ENCODE measurements around the gene ALG12. TPM values are rescaled to one million over a fixed set of nuclear protein-coding genes. Genes with fewer than 3 reads are reported as not detected.
A peak's percentile ranks its signal among the peaks of the same experiment; 100 is the strongest.

Gene ALG12
- total RNA-seq, 3 donors from 2014 or later (not counting 1 experiment from before 2014, with no cell fraction given): 17.2 to 22.7 (median 19.2) TPM

DNA sequence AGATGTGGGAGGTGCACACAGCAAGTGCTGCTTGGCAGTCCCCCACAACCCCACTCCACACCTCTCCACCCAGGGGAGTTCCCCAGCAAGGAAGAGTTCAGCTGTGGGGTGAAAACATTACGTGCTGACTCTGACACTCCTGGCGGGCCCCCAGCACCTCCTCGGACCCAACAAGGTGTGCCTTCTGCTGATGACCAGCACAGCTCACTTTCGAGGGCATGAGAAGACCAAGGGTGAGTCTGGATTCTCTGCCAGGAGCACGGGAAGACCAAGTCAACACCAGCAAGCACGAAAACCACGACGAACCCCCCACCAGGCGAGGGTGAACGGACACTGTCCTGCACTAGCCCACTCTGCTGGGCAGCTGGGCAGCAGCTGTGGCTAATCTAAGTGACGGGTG lies 1.4 kb downstream of the ALG12 start:
- H3K36me3 Mint-ChIP-seq: no peaks in the 10 kb centered on the region
- H3K27me3 Mint-ChIP-seq (ENCODE audit: low read depth in 2 of 2): no peaks in the 10 kb centered on the region
- intact Hi-C loops (cut with micrococcal nuclease): loop anchor here (10.0 kb wide), 1 partner anchor 62 kb away; the partner anchor contains the start of gene ZBED4
- Histone ChIP-seq H3K27me3 (ENCODE audit: control insufficient read depth, insufficient read depth, low read length) (no peaks in the 10 kb centered on the region), H3K9me3 (ENCODE audit: control insufficient read depth, insufficient read depth, low read length) (no peaks in the 10 kb centered on the region), H3K4me3 (ENCODE audit: low read length) (no peak overlapping the region), H3K27ac (ENCODE audit: low read length) (no peak overlapping the region), H3K4me1 (ENCODE audit: control insufficient read depth, insufficient read depth, low read length) (peaks cover 26% of the 10 kb centered on the region), H3K36me3 (ENCODE audit: control insufficient read depth, insufficient read depth, low read length) (peaks cover 28% of the 10 kb centered on the region)
- DNase-seq (peak in 1 of 2 donors; percentile 50), ATAC-seq (no peak)
- H3K27ac Mint-ChIP-seq: peak overlapping the region; percentile 70 to 88
- H3K9me3 Mint-ChIP-seq: no peaks in the 10 kb centered on the region
- peaks cover 0 to 11% of the 10 kb centered on the region in 2 donors for H3K4me1 Mint-ChIP-seq
- TF ChIP-seq, protein P1, sequence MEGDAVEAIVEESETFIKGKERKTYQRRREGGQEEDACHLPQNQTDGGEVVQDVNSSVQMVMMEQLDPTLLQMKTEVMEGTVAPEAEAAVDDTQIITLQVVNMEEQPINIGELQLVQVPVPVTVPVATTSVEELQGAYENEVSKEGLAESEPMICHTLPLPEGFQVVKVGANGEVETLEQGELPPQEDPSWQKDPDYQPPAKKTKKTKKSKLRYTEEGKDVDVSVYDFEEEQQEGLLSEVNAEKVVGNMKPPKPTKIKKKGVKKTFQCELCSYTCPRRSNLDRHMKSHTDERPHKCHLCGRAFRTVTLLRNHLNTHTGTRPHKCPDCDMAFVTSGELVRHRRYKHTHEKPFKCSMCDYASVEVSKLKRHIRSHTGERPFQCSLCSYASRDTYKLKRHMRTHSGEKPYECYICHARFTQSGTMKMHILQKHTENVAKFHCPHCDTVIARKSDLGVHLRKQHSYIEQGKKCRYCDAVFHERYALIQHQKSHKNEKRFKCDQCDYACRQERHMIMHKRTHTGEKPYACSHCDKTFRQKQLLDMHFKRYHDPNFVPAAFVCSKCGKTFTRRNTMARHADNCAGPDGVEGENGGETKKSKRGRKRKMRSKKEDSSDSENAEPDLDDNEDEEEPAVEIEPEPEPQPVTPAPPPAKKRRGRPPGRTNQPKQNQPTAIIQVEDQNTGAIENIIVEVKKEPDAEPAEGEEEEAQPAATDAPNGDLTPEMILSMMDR (IDR thresholded peaks at IDR 0.05): no peak
- peak overlapping the region; percentile 56 for H3K4me3 Mint-ChIP-seq
- 91% methylated on average over 11 of the region's 11 CpGs for WGBS (ENCODE audit: insufficient coverage)

DNA sequence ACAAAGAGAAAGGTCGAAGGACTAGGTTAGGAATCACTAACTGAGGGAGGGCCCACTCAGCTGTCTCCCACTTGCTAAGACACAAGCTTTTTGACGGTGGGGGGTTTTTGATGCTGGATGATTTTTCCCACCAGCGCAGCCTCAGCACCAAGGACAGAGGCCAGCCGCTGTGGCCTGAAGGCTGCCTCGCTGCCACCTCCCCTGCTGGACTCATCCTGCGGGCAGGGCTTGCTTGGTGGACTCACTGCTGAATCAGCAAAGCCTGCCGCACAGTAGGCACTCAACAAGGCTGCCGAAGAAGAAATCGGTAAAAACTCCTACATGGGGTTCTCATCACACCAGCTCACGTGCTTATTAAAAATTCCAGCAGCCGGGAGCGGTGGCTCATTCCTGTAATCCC lies 2.6 kb downstream of the ALG12 start:
- Histone ChIP-seq H3K27ac (ENCODE audit: low read length) (no peak overlapping the region), H3K4me1 (ENCODE audit: control insufficient read depth, insufficient read depth, low read length) (peaks cover 26% of the 10 kb centered on the region), H3K27me3 (ENCODE audit: control insufficient read depth, insufficient read depth, low read length) (no peaks in the 10 kb centered on the region), H3K9me3 (ENCODE audit: control insufficient read depth, insufficient read depth, low read length) (no peaks in the 10 kb centered on the region), H3K4me3 (ENCODE audit: low read length) (no peak overlapping the region), H3K36me3 (ENCODE audit: control insufficient read depth, insufficient read depth, low read length) (peaks cover 19% of the 10 kb centered on the region)
- Mint-ChIP-seq H3K9me3 (no peaks in the 10 kb centered on the region), H3K27ac (no peak overlapping the region), H3K36me3 (no peaks in the 10 kb centered on the region), H3K4me1 (peaks cover 0 to 11% of the 10 kb centered on the region in 2 donors), H3K27me3 (ENCODE audit: low read depth in 2 of 2) (no peaks in the 10 kb centered on the region), H3K4me3 (no peak overlapping the region)
- 94% methylated on average over 12 of the region's 12 CpGs for WGBS (ENCODE audit: insufficient coverage)
- ATAC-seq (no peak), DNase-seq (no peak)
- intact Hi-C loops (cut with micrococcal nuclease): loop anchor here (10.0 kb wide), 1 partner anchor 61 kb away; the partner anchor contains the start of gene ZBED4
- TF ChIP-seq, protein P1 (IDR thresholded peaks at IDR 0.05): no peak

DNA sequence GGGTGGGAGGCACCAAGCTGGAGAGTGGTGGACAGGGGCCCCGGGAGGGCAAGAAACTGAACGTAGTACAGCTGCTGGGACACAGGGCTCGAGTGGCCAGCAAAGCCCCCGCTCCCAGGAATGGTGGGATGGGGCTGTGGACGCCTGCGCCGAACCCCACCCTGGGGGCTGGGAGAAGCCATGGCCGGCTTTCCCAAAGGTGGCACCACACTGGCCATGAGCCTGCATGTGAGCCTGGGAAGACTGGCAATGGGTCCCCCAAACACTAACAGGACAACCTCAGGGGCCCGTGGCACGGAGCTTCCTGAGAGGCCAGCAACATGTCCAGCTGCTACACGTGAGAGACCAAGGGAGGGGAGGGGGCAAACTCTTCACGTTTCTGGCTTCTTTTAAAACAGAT lies 4.0 kb downstream of the ALG12 start:
- Histone ChIP-seq H3K4me1 (ENCODE audit: control insufficient read depth, insufficient read depth, low read length) (peaks cover 22% of the 10 kb centered on the region), H3K27ac (ENCODE audit: low read length) (no peak overlapping the region), H3K9me3 (ENCODE audit: control insufficient read depth, insufficient read depth, low read length) (no peaks in the 10 kb centered on the region), H3K36me3 (ENCODE audit: control insufficient read depth, insufficient read depth, low read length) (peaks cover 19% of the 10 kb centered on the region), H3K4me3 (ENCODE audit: low read length) (no peak overlapping the region), H3K27me3 (ENCODE audit: control insufficient read depth, insufficient read depth, low read length) (no peaks in the 10 kb centered on the region)
- Mint-ChIP-seq H3K36me3 (no peaks in the 10 kb centered on the region), H3K27me3 (ENCODE audit: low read depth in 2 of 2) (no peaks in the 10 kb centered on the region), H3K4me3 (no peak overlapping the region), H3K4me1 (no peaks in the 10 kb centered on the region), H3K27ac (no peak overlapping the region), H3K9me3 (no peaks in the 10 kb centered on the region)
- ATAC-seq (no peak), DNase-seq (no peak)
- TF ChIP-seq, protein P1 (IDR thresholded peaks at IDR 0.05): no peak
- 96% methylated on average over 12 of the region's 12 CpGs for whole genome bisulfite sequencing (ENCODE audit: insufficient coverage)
- intact Hi-C loops (cut with micrococcal nuclease): loop anchor here (10.0 kb wide), 1 partner anchor 59 kb away; the partner anchor contains the start of gene ZBED4

DNA sequence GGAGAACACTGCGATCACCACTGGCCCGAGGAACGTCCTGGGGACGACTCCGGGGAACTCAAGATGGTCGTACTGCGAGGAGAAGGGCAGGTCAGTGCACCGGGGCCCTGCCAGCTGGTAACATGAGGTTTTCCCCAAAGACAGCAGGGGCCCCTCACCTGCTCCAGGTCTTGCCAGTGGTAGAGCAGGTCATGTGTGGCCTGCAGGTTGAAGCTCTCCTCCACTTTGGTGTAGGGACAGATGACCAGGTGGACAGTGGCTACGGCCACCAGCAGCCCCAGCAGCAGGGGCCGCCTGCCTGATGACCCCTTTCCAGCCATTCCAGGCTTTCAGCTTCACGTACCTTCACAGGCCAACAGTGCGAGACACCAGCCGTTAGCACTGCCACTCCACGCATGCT lies 4.8 kb downstream of the ALG12 start:
- 97% methylated on average over 14 of the region's 14 CpGs for WGBS (ENCODE audit: insufficient coverage)
- ATAC-seq (no peak), DNase-seq (no peak)
- TF ChIP-seq, protein P1 (IDR thresholded peaks at IDR 0.05): no peak
- Mint-ChIP-seq H3K4me1 (no peaks in the 10 kb centered on the region), H3K27me3 (ENCODE audit: low read depth in 2 of 2) (no peaks in the 10 kb centered on the region), H3K9me3 (no peaks in the 10 kb centered on the region), H3K36me3 (no peaks in the 10 kb centered on the region), H3K27ac (no peak overlapping the region), H3K4me3 (no peak overlapping the region)
- intact Hi-C loops (cut with micrococcal nuclease): loop anchor here (10.0 kb wide), 1 partner anchor 59 kb away; the partner anchor contains the start of gene ZBED4
- H3K36me3 ChIP-seq (ENCODE audit: control insufficient read depth, insufficient read depth, low read length): peaks cover 24% of the 10 kb centered on the region
- no peak overlapping the region for H3K27ac ChIP-seq (ENCODE audit: low read length)
- peaks cover 16% of the 10 kb centered on the region for H3K4me1 ChIP-seq (ENCODE audit: control insufficient read depth, insufficient read depth, low read length)
- H3K27me3 ChIP-seq (ENCODE audit: control insufficient read depth, insufficient read depth, low read length): no peaks in the 10 kb centered on the region
- H3K4me3 ChIP-seq (ENCODE audit: low read length): no peak overlapping the region
- no peaks in the 10 kb centered on the region for H3K9me3 ChIP-seq (ENCODE audit: control insufficient read depth, insufficient read depth, low read length)
